Progenitor cell of endocrine pancreas (in vitro differentiated cells): ENCODE measurements around the gene GFY. TPM values are rescaled to one million over a fixed set of nuclear protein-coding genes. Genes with fewer than 3 reads are reported as not detected.

ENCODE experiments used
- DNase-seq: peaks from one replicate; pipeline ENCODE4 v3.0.0; 2021; ENCODE audit warnings: low spot score; ENCODE audit not compliant: unreplicated experiment
- H3K27ac Mint-ChIP-seq: 2 replicates; pipeline ENCODE4 v1.8.0; 2021; ENCODE audit warnings: mild to moderate bottlenecking, moderate library complexity, mixed read lengths
- H3K27me3 Mint-ChIP-seq: 2 replicates; pipeline ENCODE4 v1.8.0; 2021; ENCODE audit warnings: mixed read lengths
- H3K36me3 Mint-ChIP-seq: 2 replicates; pipeline ENCODE4 v1.8.0; 2022; ENCODE audit warnings: mixed read lengths; ENCODE audit not compliant: insufficient read depth
- H3K4me1 Mint-ChIP-seq: 2 replicates; pipeline ENCODE4 v1.8.0; 2021; ENCODE audit warnings: low read depth, mixed read lengths
- H3K4me3 Mint-ChIP-seq: 2 replicates; pipeline ENCODE4 v1.8.0; 2021; ENCODE audit warnings: low read depth, mild to moderate bottlenecking, moderate library complexity, mixed read lengths
- H3K9me3 Mint-ChIP-seq: 2 replicates; pipeline ENCODE4 v1.8.0; 2021; ENCODE audit warnings: low read depth, mixed read lengths
- CTCF ChIP-seq: fragments of 200-600 bp; sonication (generic); IDR thresholded peaks from one replicate; pipeline ENCODE4 v1.5.0; 2021; ENCODE audit warnings: antibody characterized with exemption, mild to moderate bottlenecking; ENCODE audit not compliant: unreplicated experiment
- total RNA-seq: library from RNA; stranded (reverse); gene quantifications from 2 replicates; pipeline ENCODE4 v1.2.1, GENCODE V29; 2021

Gene GFY
- total RNA-seq, 1 donor from 2014 or later = not detected

GRCh38 chr19:49393881-49394280, 31.3 kb upstream of the GFY start:
- no peak for DNase-seq
- Mint-ChIP-seq H3K9me3 (no peaks in the 10 kb centered on the region), H3K27ac (no peak overlapping the region), H3K27me3 (peaks cover 35% of the 10 kb centered on the region), H3K4me1 (peaks cover 2% of the 10 kb centered on the region), H3K36me3 (no peaks in the 10 kb centered on the region), H3K4me3 (no peak overlapping the region)
- TF ChIP-seq CTCF = no peak

GRCh38 chr19:49395581-49396407, 29.4 kb upstream of the GFY start:
- Mint-ChIP-seq H3K4me3 (no peak overlapping the region), H3K27me3 (peaks cover 30% of the 10 kb centered on the region), H3K36me3 (no peaks in the 10 kb centered on the region), H3K9me3 (no peaks in the 10 kb centered on the region), H3K4me1 (peaks cover 2% of the 10 kb centered on the region), H3K27ac (no peak overlapping the region)
- TF ChIP-seq CTCF = no peak
- no peak for DNase-seq

- Mint-ChIP-seq H3K36me3 (no peaks in the 10 kb centered on the region), H3K27me3 (peaks cover 34% of the 10 kb centered on the region), H3K4me3 (no peak overlapping the region), H3K9me3 (no peaks in the 10 kb centered on the region), H3K4me1 (peaks cover 2% of the 10 kb centered on the region), H3K27ac (no peak overlapping the region)
- DNase-seq = no peak
- no peak for TF ChIP-seq CTCF
Observed at GRCh38 chr19:49396738-49397505, 28.3 kb upstream of the GFY start.

GRCh38 chr19:49398001-49398615, 27.1 kb upstream of the GFY start:
- H3K4me1 Mint-ChIP-seq = peaks cover 2% of the 10 kb centered on the region
- DNase-seq = no peak
- peaks cover 26% of the 10 kb centered on the region for H3K27me3 Mint-ChIP-seq
- no peaks in the 10 kb centered on the region for H3K9me3 Mint-ChIP-seq
- no peak overlapping the region for H3K4me3 Mint-ChIP-seq
- H3K27ac Mint-ChIP-seq = no peak overlapping the region
- TF ChIP-seq CTCF = no peak
- H3K36me3 Mint-ChIP-seq = no peaks in the 10 kb centered on the region

GRCh38 chr19:49398931-49399330, 26.3 kb upstream of the GFY start:
- no peak for TF ChIP-seq CTCF
- H3K36me3 Mint-ChIP-seq = no peaks in the 10 kb centered on the region
- peaks cover 8% of the 10 kb centered on the region for H3K4me1 Mint-ChIP-seq
- H3K9me3 Mint-ChIP-seq = no peaks in the 10 kb centered on the region
- no peak for DNase-seq
- H3K4me3 Mint-ChIP-seq = no peak overlapping the region
- no peak overlapping the region for H3K27ac Mint-ChIP-seq
- peaks cover 25% of the 10 kb centered on the region for H3K27me3 Mint-ChIP-seq
